Duodenal mucosa (tissue), 2 donors: Measurements from ENCODE around the gene MTMR1.

Source experiments
- H3K27ac ChIP-seq: one replicate; pipeline ENCODE4 v1.7.0; 2013; ENCODE audit warnings: low read depth, low read length
- H3K27me3 ChIP-seq, 2 donors: one replicate each; pipeline ENCODE4 v1.7.0; 2013; ENCODE audit warnings: low read length in 2 of 2, control low read depth in 1 of 2; ENCODE audit not compliant: insufficient read depth in 2 of 2, control insufficient read depth in 1 of 2
- H3K36me3 ChIP-seq, 2 donors: one replicate each; pipeline ENCODE4 v1.7.0; 2013; ENCODE audit warnings: low read length in 2 of 2, control low read depth in 1 of 2; ENCODE audit not compliant: insufficient read depth in 2 of 2, control insufficient read depth in 1 of 2
- H3K4me1 ChIP-seq, 2 donors: one replicate each; pipeline ENCODE4 v1.7.0; 2013; ENCODE audit warnings: low read length in 2 of 2, control low read depth in 1 of 2; ENCODE audit not compliant: insufficient read depth in 2 of 2, control insufficient read depth in 1 of 2
- H3K4me3 ChIP-seq, 2 donors: one replicate each; pipeline ENCODE4 v1.7.0; 2013; ENCODE audit warnings: low read length in 2 of 2, low read depth in 1 of 2
- H3K9ac ChIP-seq, 2 donors: one replicate each; pipeline ENCODE4 v1.7.0; 2013; ENCODE audit warnings: low read length in 2 of 2, low read depth in 1 of 2
- H3K9me3 ChIP-seq, 2 donors: one replicate each; pipeline ENCODE4 v1.7.0; 2013; ENCODE audit warnings: low read length in 2 of 2, control low read depth in 1 of 2; ENCODE audit not compliant: control insufficient read depth in 1 of 2

The MTMR1 gene

DNA sequence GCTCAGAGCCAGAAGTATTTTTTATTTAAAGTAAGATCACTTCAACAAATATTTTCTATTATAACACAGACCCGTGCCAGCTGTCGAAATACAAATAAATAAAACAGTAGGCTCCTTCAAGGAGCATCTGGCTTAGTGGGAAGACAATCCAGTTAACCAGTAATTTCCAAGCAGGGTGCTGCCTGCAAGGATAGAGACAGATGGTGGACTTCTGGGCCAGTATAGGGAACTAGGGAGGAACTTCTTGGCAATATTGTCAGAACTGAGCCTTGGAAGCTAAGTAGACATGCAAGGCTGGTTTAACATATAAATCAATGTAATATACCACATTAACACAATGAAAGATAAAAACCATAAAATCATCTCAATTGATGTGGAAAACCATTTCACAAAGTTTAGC, 17.0 kb upstream of the MTMR1 start:
- H3K27me3 ChIP-seq = no peaks in the 10 kb centered on the region
- H3K9me3 ChIP-seq = no peaks in the 10 kb centered on the region
- no peaks in the 10 kb centered on the region for H3K4me1 ChIP-seq
- no peak overlapping the region for H3K9ac ChIP-seq
- no peak overlapping the region for H3K4me3 ChIP-seq
- no peak overlapping the region for H3K27ac ChIP-seq
- H3K36me3 ChIP-seq = peaks cover 0 to 4% of the 10 kb centered on the region in 2 donors

DNA sequence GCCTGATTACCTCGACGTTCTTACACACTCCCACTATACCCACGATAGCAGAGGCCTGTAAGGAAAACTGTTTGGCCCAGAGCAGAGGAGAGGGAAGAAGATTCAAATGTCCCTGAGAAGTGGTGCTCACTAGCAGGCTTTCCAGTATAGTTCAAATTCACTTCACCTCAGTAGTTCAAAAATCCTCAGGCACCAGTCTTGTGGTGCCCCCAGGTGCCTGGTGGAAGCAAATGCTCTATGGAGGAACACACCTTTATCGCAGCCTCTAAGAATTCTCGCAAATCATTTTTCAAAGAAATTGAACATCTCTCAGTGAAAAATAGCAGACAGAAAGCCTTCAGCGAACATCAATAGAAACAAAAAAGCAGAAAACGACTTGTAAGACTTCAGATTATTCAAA, 12.2 kb upstream of the MTMR1 start:
- no peaks in the 10 kb centered on the region for H3K27me3 ChIP-seq
- no peaks in the 10 kb centered on the region for H3K9me3 ChIP-seq
- no peaks in the 10 kb centered on the region for H3K36me3 ChIP-seq
- no peak overlapping the region for H3K4me3 ChIP-seq
- no peak overlapping the region for H3K9ac ChIP-seq
- H3K4me1 ChIP-seq = no peaks in the 10 kb centered on the region
- H3K27ac ChIP-seq = no peak overlapping the region

DNA sequence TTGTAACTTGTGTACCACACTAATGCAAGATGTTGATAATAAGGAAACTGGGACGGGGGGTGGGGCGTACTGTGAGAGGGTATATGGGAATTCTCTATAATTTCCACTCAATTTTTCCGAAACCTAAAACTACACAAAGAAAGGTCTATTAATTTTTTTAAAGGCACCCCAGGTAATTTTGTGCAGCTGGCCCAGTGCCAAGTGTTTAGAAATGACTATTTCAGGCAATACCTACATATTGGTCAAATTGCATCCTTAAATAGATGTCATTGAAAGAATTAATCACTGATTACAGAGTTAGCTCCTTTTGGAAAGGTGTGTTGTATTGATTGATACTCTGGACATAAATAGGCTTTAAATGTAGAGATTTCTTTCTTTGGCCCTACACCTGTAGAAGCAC, 10.1 kb upstream of the MTMR1 start:
- Histone ChIP-seq H3K36me3 (no peaks in the 10 kb centered on the region), H3K27ac (no peak overlapping the region), H3K4me1 (no peaks in the 10 kb centered on the region), H3K9me3 (no peaks in the 10 kb centered on the region), H3K9ac (no peak overlapping the region), H3K4me3 (no peak overlapping the region), H3K27me3 (no peaks in the 10 kb centered on the region)

DNA sequence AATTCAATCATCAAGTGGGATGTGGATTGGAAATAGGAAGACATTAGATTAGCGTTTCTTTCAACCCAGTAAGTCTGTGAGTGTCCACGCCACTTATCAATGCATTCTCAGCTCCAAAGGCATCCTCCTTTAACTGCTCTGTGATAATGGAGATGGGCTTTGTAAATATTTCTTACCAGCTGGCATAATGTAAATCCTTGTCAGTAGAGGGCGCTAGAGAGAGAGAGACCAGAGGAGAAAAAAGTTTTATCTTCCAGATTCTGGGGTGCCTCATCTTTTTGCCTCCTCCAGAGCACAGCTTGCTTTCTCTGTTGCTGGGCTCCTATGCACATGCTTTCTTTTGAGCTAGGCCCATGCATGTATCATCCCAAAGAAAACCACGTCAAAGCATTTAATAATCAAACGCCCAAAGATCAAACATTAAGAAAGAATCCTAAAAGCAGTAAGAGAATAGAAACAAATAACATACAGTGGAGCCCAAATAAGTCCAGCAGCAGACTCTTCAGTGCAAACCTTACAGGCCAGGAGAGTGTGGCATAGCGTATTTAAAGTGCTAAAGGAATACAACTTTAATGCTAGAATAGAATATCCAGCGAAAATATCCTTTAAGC, 9.6 kb upstream of the MTMR1 start:
- Histone ChIP-seq H3K4me3 (no peak overlapping the region), H3K27ac (no peak overlapping the region), H3K9me3 (no peaks in the 10 kb centered on the region)

DNA sequence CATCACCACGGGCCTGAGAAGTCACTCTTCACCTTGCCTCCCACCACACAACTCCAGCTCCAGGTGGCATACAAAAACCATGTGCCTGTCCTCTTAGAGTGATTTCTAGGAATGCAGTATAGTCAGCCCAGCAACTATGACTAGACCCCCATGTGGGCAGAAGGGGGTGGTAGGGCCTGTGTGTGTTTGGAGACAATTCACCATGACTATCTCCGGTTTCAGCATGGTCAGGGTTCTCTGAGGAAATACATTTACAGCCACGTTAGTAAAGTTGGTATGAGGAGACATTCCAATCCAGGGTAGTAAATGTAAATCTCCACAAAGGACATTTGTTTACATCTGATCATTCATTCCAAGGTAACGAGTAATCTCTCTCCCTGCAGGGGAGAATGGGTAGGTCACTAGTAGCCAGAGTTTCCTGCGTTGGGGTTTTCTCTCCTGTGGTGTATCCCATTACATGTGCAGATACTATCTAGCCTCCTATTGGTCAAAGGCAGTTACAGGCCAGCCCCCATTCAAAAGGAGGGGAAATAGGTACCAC, 4.2 kb upstream of the MTMR1 start:
- Histone ChIP-seq H3K9ac (no peak overlapping the region), H3K27ac (no peak overlapping the region), H3K4me1 (peaks cover 0 to 5% of the 10 kb centered on the region in 2 donors), H3K36me3 (no peaks in the 10 kb centered on the region), H3K27me3 (no peaks in the 10 kb centered on the region), H3K9me3 (no peaks in the 10 kb centered on the region), H3K4me3 (no peak overlapping the region)

More for the DNA sequence above, 9.6 kb upstream of the MTMR1 start:
- no peaks in the 10 kb centered on the region for H3K27me3 ChIP-seq
- no peaks in the 10 kb centered on the region for H3K36me3 ChIP-seq
- no peak overlapping the region for H3K9ac ChIP-seq
- no peaks in the 10 kb centered on the region for H3K4me1 ChIP-seq

DNA sequence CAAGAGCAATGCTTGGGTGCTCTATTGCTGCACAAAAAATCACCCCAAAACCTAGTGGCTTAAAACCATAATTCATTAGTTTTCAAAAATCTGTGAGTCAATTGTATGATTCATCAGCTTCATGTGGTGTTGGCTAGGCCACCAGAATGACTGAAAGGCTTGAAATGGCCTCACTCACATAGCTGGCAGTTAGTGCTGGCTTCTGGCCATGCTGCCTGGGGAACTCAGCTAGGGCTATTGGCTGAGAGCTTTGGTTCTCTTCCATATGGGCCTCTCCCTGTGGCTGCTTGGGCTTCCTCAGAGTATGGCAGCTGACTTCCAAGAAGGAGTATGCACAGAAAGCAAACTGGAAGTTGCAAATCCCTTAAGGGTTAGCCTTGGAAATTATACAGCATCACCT, 3.1 kb upstream of the MTMR1 start:
- H3K9me3 ChIP-seq = no peaks in the 10 kb centered on the region
- H3K4me3 ChIP-seq = no peak overlapping the region
- no peak overlapping the region for H3K9ac ChIP-seq
- H3K36me3 ChIP-seq = no peaks in the 10 kb centered on the region
- no peak overlapping the region for H3K27ac ChIP-seq
- no peaks in the 10 kb centered on the region for H3K27me3 ChIP-seq
- H3K4me1 ChIP-seq = peaks cover 3 to 11% of the 10 kb centered on the region in 2 donors

DNA sequence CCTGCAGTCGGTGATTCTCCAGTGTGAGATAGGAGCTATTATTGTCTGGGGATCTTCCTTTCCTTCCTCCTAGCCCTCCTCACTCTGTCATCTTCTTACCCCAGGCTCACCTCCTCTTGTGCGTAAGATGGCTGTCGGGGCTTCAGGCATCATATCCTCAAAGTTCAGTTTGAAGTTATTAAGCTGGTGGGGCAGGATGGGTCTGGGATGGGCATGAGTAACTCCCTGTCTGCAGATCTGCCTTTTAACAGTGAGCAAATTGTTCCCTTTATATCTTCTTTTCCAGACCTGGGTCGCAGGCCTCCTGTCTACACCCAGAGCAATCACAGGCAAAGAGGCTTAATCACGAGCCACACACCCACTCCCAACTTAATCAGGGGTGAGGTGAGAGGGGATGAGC, 900 bp upstream of the MTMR1 start:
- peak overlapping the region in 1 of 2 donors; percentile 63 for H3K9ac ChIP-seq
- no peaks in the 10 kb centered on the region for H3K9me3 ChIP-seq
- H3K27ac ChIP-seq = no peak overlapping the region
- H3K27me3 ChIP-seq = no peaks in the 10 kb centered on the region
- H3K4me1 ChIP-seq = peaks cover 3 to 21% of the 10 kb centered on the region in 2 donors
- H3K4me3 ChIP-seq = peak overlapping the region; percentile 67 to 72
- H3K36me3 ChIP-seq = no peaks in the 10 kb centered on the region

DNA sequence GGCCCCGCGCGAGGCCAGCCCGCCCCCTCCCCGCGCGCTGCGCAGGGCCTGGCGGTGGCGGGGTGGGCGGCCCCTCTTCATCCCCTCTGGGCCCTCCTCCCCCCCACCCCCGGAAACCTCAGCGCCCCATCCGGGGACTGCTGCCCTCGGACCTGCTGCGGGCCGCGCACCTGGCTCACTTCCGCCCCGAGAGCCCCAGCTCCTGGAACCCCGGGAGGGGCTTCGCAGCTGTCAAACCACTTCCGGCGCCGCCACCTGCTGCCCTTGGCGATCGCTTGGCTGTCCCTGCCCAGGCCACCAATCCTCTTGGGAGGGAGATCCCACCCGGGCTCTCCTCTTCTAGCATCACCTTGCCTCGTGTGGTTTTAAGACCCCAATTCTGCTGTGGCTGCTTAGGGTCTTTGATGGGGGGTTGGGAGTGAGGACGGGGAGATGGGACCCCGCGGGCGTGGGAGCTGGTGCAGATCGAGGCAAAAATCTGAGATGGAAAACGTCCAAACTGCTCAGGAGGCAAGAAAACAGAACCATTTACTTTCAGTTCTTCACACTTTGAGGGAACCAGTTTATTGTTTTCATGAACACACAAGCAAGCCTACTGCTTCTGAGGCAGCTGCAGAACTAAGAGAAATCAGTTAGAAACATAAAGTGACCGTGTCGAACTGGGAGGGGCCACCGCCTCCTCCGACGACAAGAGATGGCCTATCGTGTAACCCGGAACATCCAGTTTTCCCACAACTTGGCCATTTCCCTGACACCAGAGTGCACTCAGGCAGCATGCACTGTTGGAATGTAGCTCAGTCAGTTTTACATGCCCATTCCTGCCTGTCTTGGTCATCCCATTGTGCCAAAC, 754 bp downstream of the MTMR1 start:
- Histone ChIP-seq H3K27me3 (no peaks in the 10 kb centered on the region), H3K4me3 (peak overlapping the region; percentile 73 to 79), H3K9me3 (no peaks in the 10 kb centered on the region), H3K4me1 (peaks cover 3 to 21% of the 10 kb centered on the region in 2 donors), H3K9ac (peak overlapping the region; percentile 65 to 72), H3K36me3 (no peaks in the 10 kb centered on the region), H3K27ac (peak overlapping the region; percentile 66)

DNA sequence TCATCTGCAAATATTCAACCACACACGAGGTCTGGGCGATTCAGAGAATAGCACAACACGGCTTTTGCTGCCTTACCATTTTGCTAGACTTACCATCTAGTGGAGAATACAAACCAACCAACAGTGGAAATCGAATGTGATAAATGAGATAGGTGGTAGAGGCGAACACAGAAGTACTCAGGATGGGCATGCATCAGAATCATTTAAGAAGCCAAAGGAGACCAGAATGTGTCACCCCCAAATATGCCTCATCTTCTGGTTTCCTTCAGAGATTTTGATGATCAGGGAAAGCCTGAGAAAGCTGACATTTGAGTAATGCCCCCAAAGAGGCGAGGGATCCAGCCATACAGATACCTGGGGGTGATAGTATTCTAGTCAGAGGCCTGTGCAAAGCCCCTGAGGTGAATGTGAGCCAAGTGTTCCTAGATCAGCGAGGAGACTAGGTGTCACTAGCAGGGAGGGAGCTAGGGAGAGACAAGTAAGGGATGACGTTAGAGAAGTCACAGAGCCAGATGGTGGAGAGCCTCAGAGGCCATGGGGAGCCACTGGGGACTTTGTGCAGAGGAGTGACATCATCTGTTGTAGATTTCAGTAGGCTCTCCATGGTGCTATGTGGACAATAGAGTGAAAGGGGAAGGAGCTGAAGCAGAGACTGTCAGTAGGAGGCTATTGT, 1.7 kb downstream of the MTMR1 start:
- Histone ChIP-seq H3K9me3 (no peaks in the 10 kb centered on the region), H3K9ac (no peak overlapping the region), H3K27ac (no peak overlapping the region), H3K27me3 (no peaks in the 10 kb centered on the region), H3K4me3 (peak overlapping the region; percentile 8 to 9), H3K36me3 (no peaks in the 10 kb centered on the region), H3K4me1 (peaks cover 3 to 21% of the 10 kb centered on the region in 2 donors)

DNA sequence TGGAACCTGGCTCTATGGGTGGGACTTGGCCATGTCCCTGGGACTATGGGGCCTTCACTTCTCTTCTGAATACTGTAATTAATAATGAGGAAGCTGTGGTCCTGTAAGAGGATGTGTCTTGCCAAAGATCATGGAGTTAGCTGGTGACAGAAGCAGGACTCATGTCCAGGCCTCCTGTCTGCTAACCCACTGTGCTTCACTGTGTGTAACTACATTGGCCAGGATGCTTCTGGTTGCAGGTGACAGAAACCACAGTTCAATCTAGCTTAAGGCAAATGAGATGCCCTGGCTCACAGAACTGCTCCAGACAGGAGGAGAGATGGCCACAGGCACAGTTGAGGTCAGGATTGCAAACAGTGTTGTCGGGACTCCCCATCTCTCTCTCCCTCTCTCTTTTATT, 3.1 kb downstream of the MTMR1 start:
- H3K4me3 ChIP-seq = no peak overlapping the region
- no peaks in the 10 kb centered on the region for H3K27me3 ChIP-seq
- no peak overlapping the region for H3K27ac ChIP-seq
- peaks cover 3 to 21% of the 10 kb centered on the region in 2 donors for H3K4me1 ChIP-seq
- no peaks in the 10 kb centered on the region for H3K9me3 ChIP-seq
- H3K9ac ChIP-seq = no peak overlapping the region
- peaks cover 0 to 6% of the 10 kb centered on the region in 2 donors for H3K36me3 ChIP-seq
